DMS53 treated with DMSO at 0.1 percent for 48 hours (cell line): ENCODE measurements around the gene FAM237A.

Source experiments
- DNase-seq: peaks from one replicate; lab custom pipeline; 2025; ENCODE audit not compliant: unreplicated experiment; lab: John Stamatoyannopoulos, UW

The FAM237A gene

GRCh38 chr2:206688453-206688852, 46.2 kb downstream of the FAM237A start:
- DNase-seq = no peak

- no peak for DNase-seq
Measured at GRCh38 chr2:206688990-206689389, 46.7 kb downstream of the FAM237A start.

- no peak for DNase-seq
Measured at GRCh38 chr2:206692971-206693370, 50.7 kb downstream of the FAM237A start.

GRCh38 chr2:206693399-206694137, 51.3 kb downstream of the FAM237A start:
- peak; percentile 75 for DNase-seq

- no peak for DNase-seq
Measured at GRCh38 chr2:206696910-206697309, 54.6 kb downstream of the FAM237A start.

GRCh38 chr2:206698811-206699210, 56.5 kb downstream of the FAM237A start:
- DNase-seq = no peak
